Muscle of back (tissue), 11 donors: ENCODE results near the gene USP25. TPM values are rescaled to one million over a fixed set of nuclear protein-coding genes. Genes with fewer than 3 reads are reported as not detected.
A peak's percentile ranks its signal among the peaks of the same experiment; 100 is the strongest.
"Not testable (repeated sequence)": the region's sequence is repeated elsewhere in the genome, so short reads cannot be mapped to it uniquely, and the experiment has no call there.

Experiments
- DNase-seq, 3 donors: peaks; one replicate each; pipeline versions ENCODE4 v3.0.0 to v3.0.0-alpha.2; 2013
- polyA plus RNA-seq, 10 donors: library from polyadenylated mRNA; unstranded; fragments of 120-200 nt; gene quantifications; one replicate each; pipeline ENCODE4 v1.2.1, GENCODE V29; 2013; ENCODE audit not compliant: insufficient read length in 10 of 10

Gene USP25
- polyA plus RNA-seq, 10 donors, result 30.3 to 58.4 (median 47.0) TPM

DNA sequence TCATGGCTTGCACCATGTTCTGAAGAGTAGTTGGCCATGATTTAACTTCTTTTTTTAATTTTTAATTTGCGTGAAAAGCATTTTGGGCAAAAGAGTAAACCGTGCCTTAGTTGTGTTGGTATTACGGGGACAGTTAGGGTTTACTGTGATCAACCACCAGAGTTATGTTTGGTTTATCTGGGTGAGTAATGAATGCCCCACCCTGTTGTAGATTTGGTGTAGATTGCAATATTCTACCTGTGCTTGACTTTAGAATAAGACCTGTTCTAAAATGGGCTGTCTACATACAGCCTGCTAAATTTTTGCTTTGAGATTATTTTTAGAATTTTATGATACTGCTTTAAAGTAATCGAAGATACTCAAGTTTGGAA, 1.4 kb downstream of the USP25 start:
- peak in 1 of 3 donors; percentile 34 for DNase-seq

DNA sequence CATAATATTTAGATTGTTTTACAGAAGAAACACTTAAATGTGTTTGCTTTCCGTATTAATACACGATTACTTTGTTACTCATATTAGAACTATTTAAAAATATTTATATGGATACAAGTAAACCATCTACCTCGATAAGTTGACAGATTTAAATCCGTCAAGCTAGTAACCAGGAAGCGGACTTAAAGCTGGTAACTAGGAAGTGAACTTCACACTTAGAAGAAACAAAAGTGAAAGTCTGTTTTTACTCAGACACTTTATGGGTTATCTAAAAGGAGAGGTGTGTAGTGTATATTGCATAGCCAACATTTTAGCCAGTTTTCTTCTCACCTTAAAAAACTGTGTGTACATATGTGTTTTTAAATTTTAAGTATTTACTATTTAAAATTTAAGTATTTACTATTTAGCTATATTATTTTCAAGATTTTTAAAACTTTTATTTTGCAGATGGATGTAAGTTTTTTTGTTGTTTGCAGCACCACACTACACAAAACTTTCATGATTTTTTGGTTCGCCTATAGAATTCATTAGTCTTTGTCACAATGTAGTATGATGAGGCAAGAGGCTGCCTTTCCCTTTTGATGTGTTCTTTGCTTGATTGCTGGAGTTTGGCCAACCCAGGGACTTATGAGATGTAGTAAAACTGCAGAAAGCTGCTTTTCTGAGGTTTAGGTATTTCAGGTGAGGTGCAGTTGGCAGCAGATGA, 2.7 kb downstream of the USP25 start:
- DNase-seq, result peak in 1 of 3 donors; percentile 42

DNA sequence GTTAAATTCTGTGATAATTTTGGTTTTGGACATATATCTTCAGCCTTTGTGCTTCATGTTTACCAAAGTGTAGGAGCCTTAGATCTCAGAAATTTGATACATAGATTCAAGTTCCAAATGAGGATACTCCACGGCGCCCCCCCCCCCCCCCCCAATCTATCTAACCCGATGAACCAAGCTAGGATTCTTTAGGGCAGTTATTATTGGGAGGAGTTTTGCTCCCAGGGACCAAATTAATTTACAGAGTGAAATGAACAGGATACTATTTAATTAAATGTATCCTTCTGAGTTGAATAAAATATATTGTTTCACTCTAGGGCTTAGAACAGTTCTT, 3.2 kb downstream of the USP25 start:
- DNase-seq, result no peak

DNA sequence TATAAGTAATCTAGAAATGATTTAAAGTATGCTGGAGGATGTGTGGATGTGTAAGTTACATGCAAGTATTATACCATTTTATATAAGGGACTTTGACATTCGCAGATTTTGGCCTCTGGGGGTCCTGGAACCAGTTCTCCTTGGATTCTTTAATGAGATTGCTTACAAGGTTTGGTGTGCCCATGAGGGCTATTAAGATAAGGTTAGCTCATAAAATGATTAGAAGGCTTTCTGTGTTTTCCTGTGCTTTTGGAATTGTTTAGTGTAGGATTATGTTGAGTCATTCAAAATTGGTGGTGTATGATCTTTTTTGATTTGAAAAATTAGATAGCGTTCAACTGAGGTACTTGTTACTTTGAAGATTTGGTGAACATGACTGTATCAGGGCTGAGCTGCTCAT, 5.6 kb downstream of the USP25 start:
- DNase-seq, result no peak

DNA sequence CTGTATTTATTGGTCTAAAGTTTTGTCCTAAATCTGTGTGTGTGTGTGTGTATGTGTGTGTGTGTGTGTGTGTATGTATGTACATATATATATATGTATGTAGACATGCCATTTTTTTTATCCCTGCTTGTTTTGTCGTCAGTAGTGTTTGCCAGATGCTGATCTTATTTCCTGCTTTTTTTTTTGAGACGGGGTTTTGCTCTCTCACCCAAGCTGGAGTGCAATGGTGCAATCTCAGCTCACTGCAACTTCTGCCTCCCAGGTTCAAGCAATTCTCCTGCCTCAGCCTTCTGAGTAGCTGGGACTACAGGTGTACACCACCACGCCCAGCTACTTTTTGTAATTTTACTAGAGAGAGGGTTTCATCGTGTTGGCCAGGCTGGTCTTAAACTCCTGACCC, 6.1 kb downstream of the USP25 start:
- DNase-seq, result not testable (repeated sequence)

DNA sequence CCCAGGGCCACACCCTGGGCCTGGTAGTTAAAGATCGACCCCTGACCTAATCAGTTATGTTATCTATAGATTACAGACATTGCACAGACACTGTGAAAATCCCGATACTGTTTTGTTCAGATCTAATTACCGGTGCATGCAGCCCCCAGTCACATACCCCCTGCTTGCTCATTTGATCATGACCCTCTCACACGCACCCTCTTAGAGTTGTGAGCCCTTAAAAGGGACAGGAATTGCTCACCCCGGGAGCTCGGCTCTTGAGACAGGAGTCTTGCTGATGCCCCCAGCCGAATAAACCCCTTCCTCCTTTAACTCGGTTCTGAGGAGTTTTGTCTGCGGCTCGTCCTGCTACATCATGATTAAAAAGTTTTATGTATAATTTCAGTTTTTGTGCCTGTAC, 9.0 kb downstream of the USP25 start:
- not testable (repeated sequence) for DNase-seq

DNA sequence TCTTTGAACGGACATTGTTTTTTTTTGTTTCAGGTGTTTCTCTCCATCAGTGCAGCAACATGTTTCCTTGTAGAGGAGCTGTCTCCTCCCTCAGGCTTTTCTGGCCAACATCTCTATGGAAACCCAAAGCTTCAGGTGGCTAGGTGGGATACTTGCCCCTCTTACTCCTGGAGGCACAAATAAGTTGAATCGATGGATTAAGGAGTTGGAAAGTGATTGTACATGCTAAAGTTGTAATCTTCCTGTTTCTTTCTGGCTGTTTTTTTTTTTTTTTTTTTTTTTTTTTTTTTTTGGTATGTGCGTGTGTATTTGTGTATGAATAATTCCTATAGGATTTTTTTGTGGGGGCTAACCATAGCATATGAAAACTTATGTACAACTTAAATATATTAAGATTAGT, 10.6 kb downstream of the USP25 start:
- no peak for DNase-seq

DNA sequence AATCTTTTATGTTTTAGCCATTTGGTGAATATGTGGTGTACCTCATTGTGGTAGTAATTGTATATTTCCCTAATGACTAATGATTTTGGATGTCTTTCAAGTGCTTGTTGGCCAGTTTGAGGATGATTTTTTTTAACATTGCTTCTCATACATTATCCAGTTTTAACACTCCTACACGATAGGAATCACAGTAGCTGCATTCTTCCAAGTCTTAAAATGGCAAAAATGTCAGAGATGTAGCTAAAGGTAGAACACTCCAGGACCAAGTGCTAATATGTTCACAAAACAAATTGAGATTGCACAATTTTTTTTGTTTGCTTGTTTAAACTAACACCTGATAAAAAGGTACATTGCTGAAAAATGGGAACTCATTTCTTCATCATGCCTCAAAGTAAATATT, 11.7 kb downstream of the USP25 start:
- no peak for DNase-seq

DNA sequence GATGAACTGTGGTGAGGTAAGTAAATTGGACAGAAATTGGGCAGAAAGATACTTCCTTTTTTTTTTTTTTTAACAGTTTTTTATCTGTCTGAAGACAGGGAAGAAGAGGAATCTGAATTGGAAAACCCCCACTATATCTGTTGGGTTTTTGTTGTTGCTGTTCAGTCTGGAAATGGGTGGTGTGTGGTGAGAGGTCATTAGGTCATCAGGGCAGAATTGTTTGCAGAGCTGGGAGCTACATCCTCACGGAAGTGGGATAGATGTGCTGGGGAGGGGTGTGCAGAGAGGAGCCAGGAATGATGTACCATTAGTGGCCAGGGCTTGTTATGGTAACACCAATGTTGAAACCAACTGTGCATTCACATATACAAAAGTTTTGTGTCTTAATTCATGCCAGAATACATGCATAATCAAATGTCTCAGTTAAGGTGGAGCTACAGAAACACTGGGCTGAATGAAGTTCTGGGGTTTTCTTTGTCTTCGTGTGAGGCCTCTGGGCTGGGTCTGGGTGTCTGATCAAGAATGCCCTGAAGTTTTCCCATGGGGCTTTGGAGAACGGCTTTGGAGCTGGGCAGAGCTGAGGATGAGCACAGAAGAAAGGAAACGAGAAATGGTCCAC, 12.4 kb downstream of the USP25 start:
- no peak for DNase-seq

DNA sequence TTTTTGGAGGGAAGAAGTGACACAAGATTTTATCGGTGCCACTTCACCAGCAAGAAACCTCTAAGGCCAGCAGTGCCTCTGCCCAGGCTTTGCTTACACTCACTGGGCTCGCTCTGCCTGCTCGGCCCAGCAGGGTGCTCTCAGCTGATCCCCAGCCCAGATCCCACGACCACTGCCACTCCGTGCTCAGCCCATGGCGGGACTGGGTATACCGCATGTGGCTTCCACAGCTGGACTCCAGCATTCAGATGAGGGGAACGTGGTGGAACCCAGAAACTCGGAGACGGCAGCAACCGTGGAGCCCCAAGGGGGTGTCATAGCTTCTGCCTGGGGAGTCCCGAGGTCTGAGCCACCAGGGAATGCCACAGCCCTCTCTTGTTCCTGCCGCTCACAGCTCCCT, 12.9 kb downstream of the USP25 start:
- no peak for DNase-seq

DNA sequence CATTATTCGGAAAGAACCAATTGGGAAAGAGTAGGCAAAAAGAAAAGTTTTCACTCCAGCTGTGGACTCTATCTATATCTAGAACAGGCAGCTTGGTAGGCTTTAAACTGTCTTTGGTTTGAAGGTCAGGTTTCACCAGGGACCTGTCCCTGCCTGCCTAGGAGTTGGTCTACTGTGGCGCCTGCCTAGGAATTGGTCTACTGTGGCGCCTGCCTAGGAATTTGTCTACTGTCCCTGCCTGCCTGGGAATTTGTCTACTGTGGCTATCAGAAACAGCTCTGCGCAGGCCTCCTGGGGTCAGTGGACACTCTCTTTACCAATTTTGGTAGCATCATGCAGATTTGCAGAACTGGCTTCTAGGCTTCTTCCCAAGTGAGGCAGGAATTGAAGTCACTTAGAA, 13.8 kb downstream of the USP25 start:
- no peak for DNase-seq

DNA sequence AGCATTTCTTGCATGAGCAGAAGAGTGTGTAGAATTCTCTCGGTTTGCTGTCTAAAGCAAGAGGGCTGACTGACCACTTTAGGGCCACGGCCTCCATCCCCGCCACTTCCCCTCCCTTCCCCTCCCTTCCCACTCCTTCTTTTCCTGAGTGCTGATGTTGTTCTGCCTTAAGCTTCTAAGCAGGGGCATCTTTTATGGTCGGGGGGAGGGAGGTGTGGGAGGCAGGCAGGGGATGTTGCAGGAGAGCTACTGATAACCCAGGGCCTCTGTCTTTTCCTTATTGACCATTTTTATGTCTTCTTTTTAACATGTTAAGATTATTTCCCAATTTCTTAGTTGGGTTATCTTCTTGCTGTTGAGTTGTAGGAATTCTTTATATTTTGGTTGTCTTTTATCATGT, 15.1 kb downstream of the USP25 start:
- DNase-seq, result no peak

DNA sequence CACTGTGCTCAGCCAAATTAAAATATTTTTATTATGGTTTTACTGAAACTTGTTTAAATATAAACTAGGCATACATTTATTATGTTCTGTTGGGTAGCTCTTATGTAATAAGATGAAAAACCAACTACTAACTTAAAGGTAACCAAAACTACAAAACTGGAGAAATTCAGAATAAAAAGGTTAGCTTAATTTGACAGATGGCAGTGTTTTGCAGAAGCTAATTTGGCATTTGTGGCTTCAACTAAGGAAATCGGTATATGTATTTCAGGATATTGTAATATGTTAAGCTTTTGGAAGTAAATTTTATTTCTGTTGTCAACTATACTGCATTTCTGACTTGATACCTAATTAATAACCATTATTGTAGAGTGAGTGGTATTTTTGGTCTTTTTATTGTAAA, 18.8 kb downstream of the USP25 start:
- no peak for DNase-seq

DNA sequence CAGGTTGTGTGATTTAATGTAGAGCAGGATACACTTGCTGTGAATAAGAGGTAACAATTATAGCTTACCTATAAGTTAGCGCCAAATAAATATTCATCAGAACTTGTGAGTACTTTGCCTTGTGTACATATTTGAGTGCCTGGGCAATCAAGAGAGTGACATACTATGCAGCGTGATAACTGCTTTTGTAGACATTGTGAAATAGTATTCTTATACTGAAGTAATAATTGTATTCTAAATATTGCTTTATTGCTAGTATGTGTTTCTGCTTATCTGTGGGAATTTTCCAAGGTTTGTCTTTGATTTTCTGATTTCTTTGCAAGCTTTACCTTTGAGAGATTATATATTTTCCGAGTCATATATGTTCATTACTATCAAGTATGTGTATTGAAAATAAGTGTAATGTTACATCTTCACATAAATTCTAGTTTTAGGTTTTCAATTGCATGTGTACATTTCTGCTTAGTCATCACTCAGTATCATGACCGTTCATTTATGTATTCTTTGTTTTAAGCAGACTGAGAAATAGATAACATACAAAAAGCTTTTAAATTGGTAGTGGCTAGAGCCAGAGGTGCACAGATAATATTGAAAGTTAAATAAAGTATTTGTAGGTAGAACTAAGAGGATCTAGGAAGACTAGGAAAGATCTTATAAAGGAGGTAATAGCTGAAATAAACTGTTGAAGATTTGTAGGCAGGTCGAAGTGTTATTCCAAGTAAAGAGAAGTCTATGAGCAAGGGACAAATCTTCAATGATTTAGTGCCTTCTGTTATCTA, 19.5 kb downstream of the USP25 start:
- peak in 1 of 3 donors; percentile 36 for DNase-seq

DNA sequence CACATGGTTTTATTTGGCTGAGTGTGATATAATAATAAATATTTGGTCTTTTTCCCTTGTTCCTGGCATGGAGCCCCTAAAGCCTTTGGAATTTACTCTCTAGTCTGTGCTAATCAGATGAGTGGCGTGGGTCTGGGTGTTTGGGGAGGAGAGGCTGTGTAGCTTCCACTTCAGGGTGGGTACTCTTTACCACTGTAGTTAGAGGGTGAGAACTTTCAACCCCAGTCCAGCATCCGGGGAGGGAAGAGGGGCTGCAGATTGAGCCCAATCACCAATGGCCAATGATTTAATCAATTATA, 20.0 kb downstream of the USP25 start:
- peak in 1 of 3 donors; percentile 51 for DNase-seq

DNA sequence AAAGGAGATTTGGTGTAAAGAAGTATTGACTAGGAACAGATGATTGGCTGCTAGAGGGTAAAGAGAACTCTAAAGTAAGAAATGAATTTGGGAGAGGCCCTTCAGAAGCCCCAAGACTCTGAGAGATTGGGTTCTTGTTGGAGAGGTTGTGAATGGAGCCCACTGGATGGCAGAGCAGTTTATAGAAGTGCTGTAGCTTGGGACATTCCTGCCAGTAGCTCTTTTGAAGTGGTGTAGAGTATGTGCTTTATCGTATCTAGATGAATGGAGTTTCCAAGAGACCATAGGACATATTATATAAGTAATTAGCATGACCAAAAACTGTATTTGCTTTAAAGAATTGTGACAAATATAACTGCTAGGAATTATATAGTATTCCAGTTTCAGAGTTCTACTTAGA, 21.3 kb downstream of the USP25 start:
- no peak for DNase-seq

DNA sequence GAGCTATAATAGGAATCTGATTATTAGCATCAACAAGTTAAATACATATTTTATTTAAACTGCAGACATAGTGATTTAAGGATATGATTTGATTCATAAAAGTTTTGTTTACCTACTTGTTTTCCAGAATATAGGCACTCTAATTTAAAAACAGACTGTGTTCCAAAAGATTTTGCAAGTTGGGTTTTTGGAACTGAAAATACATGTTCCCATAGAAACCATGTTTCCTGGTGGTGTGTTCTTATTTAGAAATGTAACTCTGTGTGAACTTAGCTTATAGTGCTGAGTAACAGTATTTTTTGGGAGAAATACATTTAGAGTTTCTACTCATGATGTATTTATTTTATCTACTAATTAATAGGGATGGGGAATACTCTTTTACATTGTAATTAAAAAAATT, 21.8 kb downstream of the USP25 start:
- peak in 1 of 3 donors; percentile 75 for DNase-seq

DNA sequence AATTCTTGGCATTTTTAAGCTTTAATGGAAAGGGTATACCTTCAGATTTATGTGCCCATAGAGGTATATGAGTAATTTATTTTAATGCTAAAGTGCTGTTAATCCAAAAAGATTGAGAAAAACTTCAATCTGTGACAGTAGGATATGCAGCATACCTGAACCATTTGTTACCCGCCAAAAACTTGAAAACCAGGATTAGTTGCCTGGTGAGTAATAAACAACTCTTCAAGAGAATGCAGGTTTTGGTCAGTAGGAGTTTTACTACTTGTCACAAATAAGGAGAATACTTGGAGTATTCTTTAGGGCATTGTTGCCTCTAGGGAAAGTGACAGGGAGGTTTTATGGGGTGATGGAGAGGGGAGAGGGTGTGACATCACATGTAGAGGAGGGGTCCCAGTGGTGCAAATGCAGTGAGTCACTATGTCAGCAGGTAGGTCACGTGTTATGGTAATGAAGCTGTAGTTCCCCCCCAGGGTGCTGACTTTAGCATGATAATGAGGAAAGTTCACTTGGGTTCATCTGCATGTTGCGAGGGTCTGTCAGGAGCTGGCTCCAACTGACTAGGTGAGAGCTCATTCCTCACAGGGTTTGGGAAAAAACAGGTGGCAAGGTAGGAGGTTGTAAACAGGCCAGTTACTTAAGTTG, 23.1 kb downstream of the USP25 start:
- no peak for DNase-seq

DNA sequence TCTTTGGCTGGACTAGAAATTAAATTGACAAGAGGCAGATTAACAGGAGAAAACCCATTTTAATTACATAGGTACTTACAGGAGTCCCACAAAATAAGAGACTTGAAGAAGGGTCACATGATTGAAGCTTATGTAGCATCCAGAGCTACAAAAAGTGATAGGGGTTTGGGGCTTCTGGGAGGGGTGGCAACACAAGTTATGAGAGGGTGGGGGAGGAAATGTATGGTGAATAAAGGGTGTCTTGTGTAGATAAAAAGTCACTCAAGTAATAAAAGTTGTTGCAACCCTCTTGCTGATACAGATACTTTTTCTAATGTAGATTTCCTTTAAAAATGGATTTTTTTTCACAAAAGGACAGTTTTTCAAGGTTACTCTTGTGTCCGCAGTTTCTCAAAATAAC, 24.0 kb downstream of the USP25 start:
- DNase-seq, result no peak

DNA sequence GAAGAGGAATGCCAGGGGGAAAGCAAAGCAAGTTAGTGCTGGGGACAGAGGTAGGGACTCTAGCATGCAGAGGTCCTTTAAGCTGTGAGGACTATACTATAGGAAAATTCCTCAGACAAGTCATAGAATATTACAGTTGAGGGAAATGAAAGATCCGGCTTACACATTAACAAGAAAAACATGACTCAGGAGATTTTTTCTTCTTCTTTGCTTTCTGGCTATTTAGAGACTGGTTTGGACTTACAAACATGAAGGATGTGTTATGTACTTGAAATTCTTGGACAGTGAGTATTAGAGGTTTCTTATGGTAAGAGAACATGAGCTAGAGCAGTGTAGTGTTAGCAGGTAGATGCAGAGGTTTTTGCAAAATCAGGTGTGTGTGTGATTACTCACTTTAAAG, 24.9 kb downstream of the USP25 start:
- no peak for DNase-seq

DNA sequence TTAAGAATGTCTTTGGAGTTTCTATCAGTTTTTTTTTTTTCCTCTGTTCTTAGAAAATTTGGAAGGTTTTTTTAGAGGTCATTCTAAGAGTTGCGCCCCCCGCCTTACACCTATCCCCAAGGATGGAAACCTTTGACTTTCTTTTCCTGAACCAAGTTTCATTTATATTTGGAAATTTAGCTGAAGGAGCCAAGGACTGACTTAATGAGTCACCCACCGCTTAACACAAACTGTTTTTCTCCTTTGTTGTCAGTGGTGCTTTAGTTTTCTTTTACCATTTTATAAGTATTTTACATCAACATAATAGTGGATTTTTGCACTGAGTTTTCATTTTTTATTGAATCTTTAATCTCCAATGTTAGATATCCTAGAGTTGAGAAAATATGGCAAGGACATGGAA, 25.3 kb downstream of the USP25 start:
- no peak for DNase-seq

DNA sequence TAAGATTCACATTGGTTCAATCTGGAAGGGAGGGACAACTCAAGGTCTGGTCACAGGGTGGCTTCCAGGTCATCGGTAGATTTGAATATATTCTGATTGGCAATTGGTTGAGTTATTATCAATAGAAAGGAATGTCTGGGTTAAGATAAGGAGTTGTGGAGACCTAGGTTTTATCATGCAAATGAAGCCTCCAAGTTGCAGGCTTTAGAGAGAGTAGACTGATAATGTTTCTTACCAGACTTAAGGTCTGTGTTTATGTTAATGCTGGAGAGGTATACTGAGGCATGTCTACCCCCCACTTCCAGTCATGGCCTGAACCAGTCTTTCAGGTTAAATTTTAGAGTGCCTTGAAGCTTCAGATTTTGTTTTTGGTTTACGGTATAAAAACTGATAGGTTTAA, 29.7 kb downstream of the USP25 start:
- no peak for DNase-seq

DNA sequence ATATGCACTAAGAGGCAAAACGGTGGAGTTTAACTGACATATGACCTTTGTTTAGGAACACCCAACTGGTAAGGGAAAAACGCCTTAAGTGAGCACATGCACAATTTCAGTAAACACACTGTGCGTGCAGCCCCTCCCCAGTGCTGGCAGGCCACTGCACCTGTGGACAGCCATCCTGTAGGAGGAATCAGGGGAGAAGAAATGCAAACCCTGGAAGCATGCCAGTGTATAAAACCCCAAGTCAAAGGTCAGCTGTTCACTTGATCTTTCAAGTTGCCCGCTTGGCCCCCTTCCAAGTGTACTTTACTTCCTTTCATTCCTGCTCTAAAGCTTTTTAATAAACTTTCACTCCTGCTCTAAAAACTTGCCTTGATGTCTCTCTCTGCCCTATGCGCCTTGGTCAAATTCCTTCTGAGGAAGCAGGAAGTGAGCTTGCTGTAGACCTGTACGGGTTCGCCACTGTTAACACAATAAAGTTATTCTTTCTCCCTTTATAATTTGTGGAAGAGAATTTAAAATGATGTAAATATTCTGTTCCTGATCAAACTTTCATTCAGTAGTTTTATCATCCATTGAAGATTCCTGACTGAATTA, 31.8 kb downstream of the USP25 start:
- no peak for DNase-seq
